Mesendoderm (in vitro differentiated cells): Measurements from ENCODE around the gene SMPD3.

Source experiments
- DNase-seq: peaks from one replicate; pipeline ENCODE4 v3.0.0; 2013
- H2AK5ac ChIP-seq: 2 replicates; pipeline ENCODE4 v1.6.1; 2013; ENCODE audit warnings: low read length, inconsistent platforms
- H2BK120ac ChIP-seq: 2 replicates; pipeline ENCODE4 v1.6.1; 2013; ENCODE audit warnings: low read depth, mild to moderate bottlenecking, low read length, moderate library complexity, mixed read lengths
- H2BK15ac ChIP-seq: replicated peaks from 2 replicates; pipeline ENCODE4 v1.6.1; 2013; ENCODE audit warnings: low read depth, mild to moderate bottlenecking, moderate library complexity
- H2BK5ac ChIP-seq: 2 replicates; pipeline ENCODE4 v1.6.1; 2013; ENCODE audit warnings: low read length, inconsistent platforms
- H3K18ac ChIP-seq: 2 replicates; pipeline ENCODE4 v1.6.1; 2013; ENCODE audit warnings: mild to moderate bottlenecking, low read length, mixed read lengths
- H3K23ac ChIP-seq: one replicate; pipeline ENCODE4 v1.6.1; 2013; ENCODE audit warnings: low read length
- H3K27ac ChIP-seq: 2 replicates; pipeline ENCODE4 v1.5.1; 2013; ENCODE audit warnings: low read depth, mild to moderate bottlenecking, inconsistent platforms, low read length, moderate library complexity
- H3K27me3 ChIP-seq: 2 replicates; pipeline ENCODE4 v1.6.1; 2013; ENCODE audit warnings: low read length, control low read depth, mild to moderate bottlenecking, inconsistent platforms; ENCODE audit not compliant: insufficient read depth, poor library complexity
- H3K36me3 ChIP-seq: 2 replicates; pipeline ENCODE4 v1.6.1; 2013; ENCODE audit warnings: low read length, inconsistent platforms; ENCODE audit not compliant: control insufficient read depth, insufficient read depth
- H3K4ac ChIP-seq: one replicate; pipeline ENCODE4 v1.6.1; 2013; ENCODE audit warnings: low read depth, mild to moderate bottlenecking, low read length, moderate library complexity
- H3K4me1 ChIP-seq: 2 replicates; pipeline ENCODE4 v1.6.1; 2013; ENCODE audit warnings: low read depth, low read length, inconsistent platforms; ENCODE audit not compliant: control insufficient read depth
- H3K4me2 ChIP-seq: 2 replicates; pipeline ENCODE4 v1.6.1; 2013; ENCODE audit warnings: low read length
- H3K4me3 ChIP-seq: 2 replicates; pipeline ENCODE4 v1.5.1; 2013; ENCODE audit warnings: mild to moderate bottlenecking, low read length
- H3K56ac ChIP-seq: one replicate; pipeline ENCODE4 v1.6.1; 2013; ENCODE audit warnings: low read length
- H3K79me1 ChIP-seq: 2 replicates; pipeline ENCODE4 v1.6.1; 2013; ENCODE audit warnings: low read length, inconsistent platforms
- H3K79me2 ChIP-seq: 2 replicates; pipeline ENCODE4 v1.6.1; 2013; ENCODE audit warnings: mild to moderate bottlenecking, low read length; ENCODE audit not compliant: control insufficient read depth, insufficient read depth
- H3K9ac ChIP-seq: 2 replicates; pipeline ENCODE4 v1.6.1; 2013; ENCODE audit warnings: low read length, inconsistent platforms
- H4K5ac ChIP-seq: one replicate; pipeline ENCODE4 v1.6.1; 2013; ENCODE audit warnings: low read length
- H4K8ac ChIP-seq: one replicate; pipeline ENCODE4 v1.6.1; 2013; ENCODE audit warnings: low read depth, mild to moderate bottlenecking, control low read depth, low read length, moderate library complexity
- WGBS: extraction: QIAGEN DNeasy Blood & Tissue Kit; methylation state at CpG from one replicate; pipeline ENCODE4 v1.1.7; 2013; ENCODE audit warnings: low lambda C conversion rate, missing lambda C conversion rate; ENCODE audit not compliant: insufficient coverage; ENCODE audit errors: extremely low coverage; 5-methylcytosine and 5-hydroxymethylcytosine counted together

SMPD3 gene

GRCh38 chr16:68319185-68319908, 129.0 kb downstream of the SMPD3 start:
- Histone ChIP-seq H3K9ac (no peak overlapping the region), H3K4ac (no peak overlapping the region), H3K23ac (no peak overlapping the region), H3K27me3 (no peaks in the 10 kb centered on the region), H3K36me3 (peaks cover 5% of the 10 kb centered on the region), H2BK5ac (no peak overlapping the region), H3K4me1 (no peaks in the 10 kb centered on the region), H3K4me2 (no peak overlapping the region), H4K5ac (no peak overlapping the region), H3K79me2 (no peaks in the 10 kb centered on the region), H3K27ac (no peak overlapping the region), H3K56ac (no peak overlapping the region), H3K79me1 (no peaks in the 10 kb centered on the region), H4K8ac (no peak overlapping the region), H3K18ac (no peak overlapping the region), H2BK15ac (no peak overlapping the region), H2AK5ac (no peak overlapping the region), H3K4me3 (no peak overlapping the region), H2BK120ac (no peak overlapping the region)
- WGBS: no CpG with 5 or more reads among the region's 6 CpGs
- peak; percentile 51 for DNase-seq

GRCh38 chr16:68313116-68313515, 135.2 kb downstream of the SMPD3 start:
- WGBS: no CpG with 5 or more reads among the region's 4 CpGs
- no peak overlapping the region for H3K18ac ChIP-seq
- H3K9ac ChIP-seq: no peak overlapping the region

GRCh38 chr16:68310774-68311511, 137.4 kb downstream of the SMPD3 start, which contains the start of the genes PRMT7 and SLC7A6OS:
TSS of gene PRMT7 (plus strand) at chr16:68311019. CDS start at chr16:68315980, 4,961 bp downstream.
TSS of gene SLC7A6OS (minus strand) at chr16:68310946. CDS start at chr16:68310926, 20 bp downstream.
- peak within 1 kb of the TSS; percentile 1 for H4K8ac ChIP-seq
- peaks cover 6% of the 10 kb centered on the region for H3K79me1 ChIP-seq
- H3K18ac ChIP-seq: peak within 1 kb of the TSS; percentile 10
- H2AK5ac ChIP-seq: no peak within 1 kb of the TSS
- no peaks in the 10 kb centered on the region for H3K4me1 ChIP-seq
- peak within 1 kb of the TSS; percentile 68 for H3K27ac ChIP-seq
- no peak within 1 kb of the TSS for H2BK15ac ChIP-seq
- H3K9ac ChIP-seq: peak within 1 kb of the TSS; percentile 96
- H3K4me2 ChIP-seq: peak within 1 kb of the TSS; percentile 74
- peak within 1 kb of the TSS; percentile 70 for H3K23ac ChIP-seq
- peak within 1 kb of the TSS; percentile 97 for H3K56ac ChIP-seq
- H3K4me3 ChIP-seq: peak within 1 kb of the TSS; percentile 97
- H3K27me3 ChIP-seq: no peaks in the 10 kb centered on the region
- H3K79me2 ChIP-seq: peaks cover 16% of the 10 kb centered on the region
- WGBS: no CpG with 5 or more reads among the region's 62 CpGs
- no peak within 1 kb of the TSS for H2BK120ac ChIP-seq
- H2BK5ac ChIP-seq: no peak within 1 kb of the TSS
- H3K4ac ChIP-seq: no peak within 1 kb of the TSS
- H4K5ac ChIP-seq: no peak within 1 kb of the TSS
- DNase-seq: peak; percentile 96
- H3K36me3 ChIP-seq: no peaks in the 10 kb centered on the region

More at GRCh38 chr16:68313116-68313515, 135.2 kb downstream of the SMPD3 start:
- no peak overlapping the region for H3K27ac ChIP-seq
- H4K8ac ChIP-seq: no peak overlapping the region
- no peak overlapping the region for H2BK5ac ChIP-seq
- H3K56ac ChIP-seq: no peak overlapping the region
- H3K36me3 ChIP-seq: no peaks in the 10 kb centered on the region
- H3K79me2 ChIP-seq: peaks cover 16% of the 10 kb centered on the region
- no peak overlapping the region for H2AK5ac ChIP-seq
- no peak overlapping the region for H4K5ac ChIP-seq
- H3K4me3 ChIP-seq: no peak overlapping the region
- DNase-seq: no peak
- no peak overlapping the region for H2BK120ac ChIP-seq
- H3K79me1 ChIP-seq: peaks cover 6% of the 10 kb centered on the region
- no peak overlapping the region for H3K23ac ChIP-seq
- no peaks in the 10 kb centered on the region for H3K27me3 ChIP-seq
- H3K4ac ChIP-seq: no peak overlapping the region
- H2BK15ac ChIP-seq: no peak overlapping the region
- no peak overlapping the region for H3K4me2 ChIP-seq
- no peaks in the 10 kb centered on the region for H3K4me1 ChIP-seq

- no peak overlapping the region for H2BK120ac ChIP-seq
- H3K56ac ChIP-seq: peak overlapping the region; percentile 97
- peak overlapping the region; percentile 7 for H3K23ac ChIP-seq
- peak overlapping the region; percentile 96 for H3K9ac ChIP-seq
- no peaks in the 10 kb centered on the region for H3K27me3 ChIP-seq
- no peak overlapping the region for H2AK5ac ChIP-seq
- H3K18ac ChIP-seq: no peak overlapping the region
- no peak overlapping the region for H2BK5ac ChIP-seq
- WGBS: no CpG with 5 or more reads among the region's 29 CpGs
- no peak overlapping the region for H2BK15ac ChIP-seq
- H3K36me3 ChIP-seq: no peaks in the 10 kb centered on the region
- H3K79me1 ChIP-seq: peaks cover 6% of the 10 kb centered on the region
- peaks cover 16% of the 10 kb centered on the region for H3K79me2 ChIP-seq
- H3K27ac ChIP-seq: peak overlapping the region; percentile 55
- no peak overlapping the region for H4K5ac ChIP-seq
- DNase-seq: no peak
- no peaks in the 10 kb centered on the region for H3K4me1 ChIP-seq
- peak overlapping the region; percentile 97 for H3K4me3 ChIP-seq
- H3K4ac ChIP-seq: no peak overlapping the region
- H3K4me2 ChIP-seq: peak overlapping the region; percentile 18
- peak overlapping the region; percentile 1 for H4K8ac ChIP-seq
Observed at GRCh38 chr16:68310437-68310773, 137.9 kb downstream of the SMPD3 start.

- Histone ChIP-seq H2BK5ac (no peak overlapping the region), H3K9ac (peak overlapping the region; percentile 96), H3K36me3 (no peaks in the 10 kb centered on the region), H3K27me3 (no peaks in the 10 kb centered on the region), H3K4me1 (no peaks in the 10 kb centered on the region), H3K23ac (no peak overlapping the region), H3K4me2 (peak overlapping the region; percentile 18), H3K18ac (no peak overlapping the region), H4K8ac (no peak overlapping the region), H4K5ac (no peak overlapping the region), H2AK5ac (no peak overlapping the region), H2BK120ac (no peak overlapping the region), H3K4ac (no peak overlapping the region), H3K4me3 (peak overlapping the region; percentile 97), H2BK15ac (no peak overlapping the region), H3K56ac (peak overlapping the region; percentile 97), H3K79me1 (peaks cover 6% of the 10 kb centered on the region), H3K79me2 (peaks cover 16% of the 10 kb centered on the region), H3K27ac (no peak overlapping the region)
- WGBS: no CpG with 5 or more reads among the region's 6 CpGs
- no peak for DNase-seq
Observed at GRCh38 chr16:68309799-68310198, 138.5 kb downstream of the SMPD3 start.
